ENCODE results near the gene HDAC4.

GRCh38 chr2:239391286-239392071 lies 9.3 kb downstream of the HDAC4 start:
- TF ChIP-seq CEBPB (IDR thresholded peaks at IDR 0.05) (no peak), EP300 (IDR thresholded peaks at IDR 0.05; ENCODE audit: borderline replicate concordance) (no peak), FOXM1 (IDR thresholded peaks at IDR 0.05; ENCODE audit: borderline replicate concordance, low read depth) (no peak), YY1 (IDR thresholded peaks at IDR 0.05; ENCODE audit: low read depth) (no peak), ZBTB7A (IDR thresholded peaks at IDR 0.05; ENCODE audit: low read depth) (no peak), EGR1 (IDR thresholded peaks at IDR 0.05) (no peak)
- TF ChIP-seq, protein P1, sequence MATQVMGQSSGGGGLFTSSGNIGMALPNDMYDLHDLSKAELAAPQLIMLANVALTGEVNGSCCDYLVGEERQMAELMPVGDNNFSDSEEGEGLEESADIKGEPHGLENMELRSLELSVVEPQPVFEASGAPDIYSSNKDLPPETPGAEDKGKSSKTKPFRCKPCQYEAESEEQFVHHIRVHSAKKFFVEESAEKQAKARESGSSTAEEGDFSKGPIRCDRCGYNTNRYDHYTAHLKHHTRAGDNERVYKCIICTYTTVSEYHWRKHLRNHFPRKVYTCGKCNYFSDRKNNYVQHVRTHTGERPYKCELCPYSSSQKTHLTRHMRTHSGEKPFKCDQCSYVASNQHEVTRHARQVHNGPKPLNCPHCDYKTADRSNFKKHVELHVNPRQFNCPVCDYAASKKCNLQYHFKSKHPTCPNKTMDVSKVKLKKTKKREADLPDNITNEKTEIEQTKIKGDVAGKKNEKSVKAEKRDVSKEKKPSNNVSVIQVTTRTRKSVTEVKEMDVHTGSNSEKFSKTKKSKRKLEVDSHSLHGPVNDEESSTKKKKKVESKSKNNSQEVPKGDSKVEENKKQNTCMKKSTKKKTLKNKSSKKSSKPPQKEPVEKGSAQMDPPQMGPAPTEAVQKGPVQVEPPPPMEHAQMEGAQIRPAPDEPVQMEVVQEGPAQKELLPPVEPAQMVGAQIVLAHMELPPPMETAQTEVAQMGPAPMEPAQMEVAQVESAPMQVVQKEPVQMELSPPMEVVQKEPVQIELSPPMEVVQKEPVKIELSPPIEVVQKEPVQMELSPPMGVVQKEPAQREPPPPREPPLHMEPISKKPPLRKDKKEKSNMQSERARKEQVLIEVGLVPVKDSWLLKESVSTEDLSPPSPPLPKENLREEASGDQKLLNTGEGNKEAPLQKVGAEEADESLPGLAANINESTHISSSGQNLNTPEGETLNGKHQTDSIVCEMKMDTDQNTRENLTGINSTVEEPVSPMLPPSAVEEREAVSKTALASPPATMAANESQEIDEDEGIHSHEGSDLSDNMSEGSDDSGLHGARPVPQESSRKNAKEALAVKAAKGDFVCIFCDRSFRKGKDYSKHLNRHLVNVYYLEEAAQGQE (IDR thresholded peaks at IDR 0.05; ENCODE audit: low read depth), result no peak
- TF ChIP-seq, protein P2, sequence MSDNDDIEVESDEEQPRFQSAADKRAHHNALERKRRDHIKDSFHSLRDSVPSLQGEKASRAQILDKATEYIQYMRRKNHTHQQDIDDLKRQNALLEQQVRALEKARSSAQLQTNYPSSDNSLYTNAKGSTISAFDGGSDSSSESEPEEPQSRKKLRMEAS (IDR thresholded peaks at IDR 0.05), result no peak

All from Ishikawa (cell line).